Medulla oblongata (tissue), 1 donor: ENCODE results near the gene KLF12.

Experiments used
- DNase-seq: peaks from one replicate; pipeline ENCODE4 v3.0.0-alpha.2; 2015; ENCODE audit errors: extremely low spot score

KLF12 gene

GRCh38 chr13:74103970-74104555 lies 30.1 kb downstream of the KLF12 start:
- no peak for DNase-seq

GRCh38 chr13:74103196-74103595 lies 31.0 kb downstream of the KLF12 start:
- DNase-seq: no peak

GRCh38 chr13:74102691-74103090 lies 31.5 kb downstream of the KLF12 start:
- no peak for DNase-seq

GRCh38 chr13:74101436-74101835 lies 32.8 kb downstream of the KLF12 start:
- DNase-seq: no peak

GRCh38 chr13:74098077-74098476 lies 36.1 kb downstream of the KLF12 start:
- no peak for DNase-seq

GRCh38 chr13:74097116-74097515 lies 37.1 kb downstream of the KLF12 start:
- DNase-seq: no peak

- no peak for DNase-seq
These were observed 40.5 kb downstream of the KLF12 start for GRCh38 chr13:74093691-74094090.

GRCh38 chr13:74092711-74093110 lies 41.5 kb downstream of the KLF12 start:
- no peak for DNase-seq

- no peak for DNase-seq
These were observed 43.2 kb downstream of the KLF12 start for GRCh38 chr13:74090869-74091605.

- no peak for DNase-seq
These were observed 43.8 kb downstream of the KLF12 start for GRCh38 chr13:74090397-74090796.

GRCh38 chr13:74087357-74087756 lies 46.8 kb downstream of the KLF12 start:
- DNase-seq: no peak
